ENCODE results near the gene ABHD10. TPM values are rescaled to one million over a fixed set of nuclear protein-coding genes. Genes with fewer than 3 reads are reported as not detected.

Gene ABHD10
- total and polyA plus RNA-seq, 10 of the 15 experiments (the other 5 are each of a cell fraction or from before 2014, with no cell fraction given): 12.3 to 51.0 (median 28.9) TPM

DNA sequence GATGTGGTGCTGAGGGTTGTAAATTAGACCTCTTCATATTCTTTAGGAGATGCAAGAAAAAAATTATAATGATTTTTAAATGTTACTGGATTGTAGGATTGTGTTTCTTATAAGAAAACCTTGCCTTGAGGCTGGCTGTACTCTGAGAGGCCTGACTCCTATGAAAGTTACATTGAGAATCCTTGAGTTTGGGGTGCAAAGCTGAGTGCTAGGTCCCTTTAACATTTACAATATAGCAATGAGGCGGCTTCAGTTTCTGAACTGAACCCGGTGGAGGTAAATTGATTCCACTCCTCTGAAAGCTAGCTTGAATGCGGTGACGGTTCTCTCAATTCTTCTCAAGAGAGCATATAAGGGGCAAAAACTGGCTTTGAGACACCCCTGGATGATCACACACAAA, 55.6 kb downstream of the ABHD10 start, which contains the start of gene TMPRSS7:
Gene TMPRSS7, plus strand, starts transcription at position 301 of the 400 bp plus-strand sequence. CDS start 110 bp downstream, outside the sequence.
- H3K4me2 ChIP-seq (ENCODE audit: control insufficient read depth, insufficient read depth): no peak within 1 kb of the TSS
- intact Hi-C loops (cut with micrococcal nuclease; ENCODE audit: unreplicated experiment): no loop called here

More for the DNA sequence above, 55.6 kb downstream of the ABHD10 start, which contains the start of gene TMPRSS7:
- H3K27me3 ChIP-seq (replicated peaks in 1 of 2; ENCODE audit: control insufficient read depth in 2 of 2, insufficient read depth in 2 of 2, low read length in 1 of 2): 0 out of 4 replicates have a peak, but pooled peaks cover 0 to 2% of the 10 kb centered on the region in 2 experiments
- WGBS (ENCODE audit: insufficient coverage, insufficient replicate concordance, low lambda C conversion rate, missing lambda C conversion rate): 62% methylated on average over 4 of the region's 4 CpGs
- DNase-seq (ENCODE audit: low read depth, low spot score) (no peak), FAIRE-seq (no peak), ATAC-seq (no peak)
- SMC1A ChIA-PET (ENCODE audit: uncharacterized antibody, unreplicated experiment): interaction anchor here (1.0 to 1.6 kb wide), 4 partner anchors 9 to 67 kb away, joined by 3 read pairs; no protein-coding TSS in a partner anchor
- in situ Hi-C loops (cut with MboI): no loop called here
- H4K20me1 ChIP-seq (ENCODE audit: control insufficient read depth, insufficient read depth): no peaks in the 10 kb centered on the region
- POLR2A ChIA-PET: interaction anchor here (0.5 kb wide), 1 partner anchor 518 kb away, joined by 4 read pairs; no protein-coding TSS in a partner anchor
- no peaks in the 10 kb centered on the region for H3K9me3 ChIP-seq (replicated peaks; ENCODE audit: control insufficient read depth, insufficient read depth, low read length)
- H2AFZ ChIP-seq (ENCODE audit: control insufficient read depth, low read depth, low read length): no peak within 1 kb of the TSS
- RAD21 ChIA-PET (ENCODE audit: unreplicated experiment): no interaction called here
- no peaks in the 10 kb centered on the region for H3K36me3 ChIP-seq (ENCODE audit: control insufficient read depth in 2 of 2, insufficient read depth in 2 of 2, low read length in 1 of 2)
- CTCF ChIA-PET: interaction anchor here (1.2 to 2.4 kb wide), 4 partner anchors 9 to 319 kb away, joined by 4 to 12 read pairs (median 6); no protein-coding TSS in a partner anchor
- TF ChIP-seq ATF7 (IDR thresholded peaks at IDR 0.05; ENCODE audit: low read depth): no peak
- no peak for TF ChIP-seq KAT2A (conservative IDR thresholded peaks at IDR 0.05; ENCODE audit: control insufficient read depth, low read depth, low read length)
- no peak for TF ChIP-seq NRF1 (conservative IDR thresholded peaks at IDR 0.05; ENCODE audit: low read depth, low read length)
- no peak for TF ChIP-seq NR2C2 (IDR thresholded peaks at IDR 0.05; ENCODE audit: borderline replicate concordance, control insufficient read depth, insufficient read length, low read depth)
- no peak for TF ChIP-seq TCF12 (IDR thresholded peaks at IDR 0.05; ENCODE audit: low read depth, low read length)
- TF ChIP-seq YBX1 (IDR thresholded peaks at IDR 0.05): no peak
- no peak for TF ChIP-seq HDAC2 (IDR thresholded peaks at IDR 0.05)
- TF ChIP-seq, protein P1, sequence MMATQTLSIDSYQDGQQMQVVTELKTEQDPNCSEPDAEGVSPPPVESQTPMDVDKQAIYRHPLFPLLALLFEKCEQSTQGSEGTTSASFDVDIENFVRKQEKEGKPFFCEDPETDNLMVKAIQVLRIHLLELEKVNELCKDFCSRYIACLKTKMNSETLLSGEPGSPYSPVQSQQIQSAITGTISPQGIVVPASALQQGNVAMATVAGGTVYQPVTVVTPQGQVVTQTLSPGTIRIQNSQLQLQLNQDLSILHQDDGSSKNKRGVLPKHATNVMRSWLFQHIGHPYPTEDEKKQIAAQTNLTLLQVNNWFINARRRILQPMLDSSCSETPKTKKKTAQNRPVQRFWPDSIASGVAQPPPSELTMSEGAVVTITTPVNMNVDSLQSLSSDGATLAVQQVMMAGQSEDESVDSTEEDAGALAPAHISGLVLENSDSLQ (IDR thresholded peaks at IDR 0.05): no peak
- no peak for TF ChIP-seq PML (IDR thresholded peaks at IDR 0.05; ENCODE audit: low read length)
- no peak for TF ChIP-seq MYB (IDR thresholded peaks at IDR 0.05; ENCODE audit: borderline replicate concordance, low read depth, low read length)
- TF ChIP-seq, protein P2, sequence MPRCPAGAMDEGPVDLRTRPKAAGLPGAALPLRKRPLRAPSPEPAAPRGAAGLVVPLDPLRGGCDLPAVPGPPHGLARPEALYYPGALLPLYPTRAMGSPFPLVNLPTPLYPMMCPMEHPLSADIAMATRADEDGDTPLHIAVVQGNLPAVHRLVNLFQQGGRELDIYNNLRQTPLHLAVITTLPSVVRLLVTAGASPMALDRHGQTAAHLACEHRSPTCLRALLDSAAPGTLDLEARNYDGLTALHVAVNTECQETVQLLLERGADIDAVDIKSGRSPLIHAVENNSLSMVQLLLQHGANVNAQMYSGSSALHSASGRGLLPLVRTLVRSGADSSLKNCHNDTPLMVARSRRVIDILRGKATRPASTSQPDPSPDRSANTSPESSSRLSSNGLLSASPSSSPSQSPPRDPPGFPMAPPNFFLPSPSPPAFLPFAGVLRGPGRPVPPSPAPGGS (IDR thresholded peaks at IDR 0.05; ENCODE audit: borderline replicate concordance, insufficient read depth, low read depth, low read length, poor library complexity, severe bottlenecking): no peak
- TF ChIP-seq, protein P3, sequence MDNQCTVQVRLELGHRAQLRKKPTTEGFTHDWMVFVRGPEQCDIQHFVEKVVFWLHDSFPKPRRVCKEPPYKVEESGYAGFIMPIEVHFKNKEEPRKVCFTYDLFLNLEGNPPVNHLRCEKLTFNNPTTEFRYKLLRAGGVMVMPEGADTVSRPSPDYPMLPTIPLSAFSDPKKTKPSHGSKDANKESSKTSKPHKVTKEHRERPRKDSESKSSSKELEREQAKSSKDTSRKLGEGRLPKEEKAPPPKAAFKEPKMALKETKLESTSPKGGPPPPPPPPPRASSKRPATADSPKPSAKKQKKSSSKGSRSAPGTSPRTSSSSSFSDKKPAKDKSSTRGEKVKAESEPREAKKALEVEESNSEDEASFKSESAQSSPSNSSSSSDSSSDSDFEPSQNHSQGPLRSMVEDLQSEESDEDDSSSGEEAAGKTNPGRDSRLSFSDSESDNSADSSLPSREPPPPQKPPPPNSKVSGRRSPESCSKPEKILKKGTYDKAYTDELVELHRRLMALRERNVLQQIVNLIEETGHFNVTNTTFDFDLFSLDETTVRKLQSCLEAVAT (IDR thresholded peaks at IDR 0.05): no peak
- no peak for TF ChIP-seq ZNF24 (IDR thresholded peaks at IDR 0.05)
- no peak for TF ChIP-seq STAT1 (conservative IDR thresholded peaks at IDR 0.05)
- no peak for TF ChIP-seq NBN (IDR thresholded peaks at IDR 0.05)
- no peaks in the 10 kb centered on the region for H3K79me2 ChIP-seq (ENCODE audit: control insufficient read depth, insufficient read depth, low read length)
- BruUV-seq (replicated peaks): no TSS peak
- no peaks in the 10 kb centered on the region for H3K4me1 ChIP-seq (ENCODE audit: control insufficient read depth, insufficient read depth, low read length)
- no peak within 1 kb of the TSS for H3K4me3 ChIP-seq
- H3K9ac ChIP-seq (ENCODE audit: control insufficient read depth, insufficient read depth, low read length): no peak within 1 kb of the TSS
- H3K27ac ChIP-seq (ENCODE audit: control insufficient read depth, insufficient read depth): no peak within 1 kb of the TSS

Measured in GM12878 (cell line).